Astrocyte of the cerebellum (primary cell): ENCODE results near the gene SH3YL1.

Experiments
- DNase-seq: peaks from one replicate; pipeline ENCODE4 v3.0.0-alpha.2; 2011; ENCODE audit warnings: low read depth
- H3K4me3 ChIP-seq: 2 replicates; pipeline ENCODE4 v1.5.1; 2011; ENCODE audit warnings: mild to moderate bottlenecking, low read depth, low read length, moderate library complexity
- CTCF ChIP-seq: IDR thresholded peaks from 2 replicates; pipeline ENCODE4 v1.5.1; 2012; ENCODE audit warnings: low read length, low read depth, moderate library complexity, mild to moderate bottlenecking; ENCODE audit errors: missing control alignments
- in situ Hi-C: cut with HindIII; loops from 2 replicates; pipeline ENCODE4 v1.10.0; 2017; ENCODE audit warnings: low sequenced_read_pairs

SH3YL1 gene

GRCh38 chr2:191311-192190, 72.3 kb downstream of the SH3YL1 start:
- no peak overlapping the region for H3K4me3 ChIP-seq
- no peak for TF ChIP-seq CTCF

GRCh38 chr2:187825-188224, 76.0 kb downstream of the SH3YL1 start:
- DNase-seq: no peak
- no peak overlapping the region for H3K4me3 ChIP-seq
- in situ Hi-C loops: no loop called here
- no peak for TF ChIP-seq CTCF

More at GRCh38 chr2:191311-192190, 72.3 kb downstream of the SH3YL1 start:
- in situ Hi-C loops: no loop called here
- DNase-seq: no peak

GRCh38 chr2:185221-185620, 78.6 kb downstream of the SH3YL1 start:
- no peak for TF ChIP-seq CTCF
- DNase-seq: no peak
- in situ Hi-C loops: no loop called here
- H3K4me3 ChIP-seq: no peak overlapping the region

- DNase-seq: no peak
- no peak overlapping the region for H3K4me3 ChIP-seq
- in situ Hi-C loops: no loop called here
- no peak for TF ChIP-seq CTCF
Measured at GRCh38 chr2:184695-185094, 79.1 kb downstream of the SH3YL1 start.

GRCh38 chr2:182509-183122, 81.2 kb downstream of the SH3YL1 start:
- no peak for DNase-seq
- in situ Hi-C loops: no loop called here
- TF ChIP-seq CTCF: no peak
- H3K4me3 ChIP-seq: no peak overlapping the region

- no peak for DNase-seq
- in situ Hi-C loops: no loop called here
- TF ChIP-seq CTCF: no peak
- no peak overlapping the region for H3K4me3 ChIP-seq
Measured at GRCh38 chr2:180311-180710, 83.5 kb downstream of the SH3YL1 start.
